Left ventricle myocardium inferior (tissue), 1 donor: Measurements from ENCODE around the gene EHHADH. TPM values are rescaled to one million over a fixed set of nuclear protein-coding genes. Genes with fewer than 3 reads are reported as not detected.
A peak's percentile ranks its signal among the peaks of the same experiment; 100 is the strongest.
"Not testable (repeated sequence)": the region's sequence is repeated elsewhere in the genome, so short reads cannot be mapped to it uniquely, and the experiment has no call there.

Experiments
- DNase-seq: peaks from one replicate; pipeline ENCODE4 v3.0.0-alpha.2; 2020
- H3K27ac ChIP-seq: fragments of 200-600 bp; replicated peaks from 2 replicates; pipeline ENCODE4 v1.8.0; 2021
- H3K27me3 ChIP-seq: fragments of 200-600 bp; 2 replicates; pipeline ENCODE4 v1.8.0; 2021; ENCODE audit warnings: low read depth
- H3K36me3 ChIP-seq: fragments of 200-600 bp; 2 replicates; pipeline ENCODE4 v1.8.0; 2021
- H3K4me1 ChIP-seq: fragments of 200-600 bp; 2 replicates; pipeline ENCODE4 v1.8.0; 2021
- H3K4me3 ChIP-seq: fragments of 200-600 bp; 2 replicates; pipeline ENCODE4 v1.8.0; 2021; ENCODE audit warnings: mild to moderate bottlenecking, moderate library complexity
- H3K9me3 ChIP-seq: fragments of 200-600 bp; replicated peaks from 2 replicates; pipeline ENCODE4 v1.8.0; 2021
- intact Hi-C: fragments of 100-400 bp; cut with micrococcal nuclease; formaldehyde crosslinking; loops from one replicate; pipeline ENCODE4 v1.11.0; 2022
- total RNA-seq: library from RNA; stranded (reverse); fragmentation: NEBNext Ultra II Directional; extraction: Animal tissue kit (Norgen Biotek cat#: 25700); gene quantifications from one replicate; pipeline ENCODE4 v1.2.1, GENCODE V29; 2021
- TF ChIP-seq, protein P1 (sequence below): fragments of 200-600 bp; IDR thresholded peaks from 2 replicates; pipeline ENCODE4 v1.8.0; 2021; ENCODE audit warnings: antibody characterized with exemption, mild to moderate bottlenecking, borderline replicate concordance
- donor health status: DM: no; HTN: yes; CAD: no; lungs with severe emphysema.

Gene EHHADH
- total RNA-seq, 1 donor from 2014 or later, result 20.1 TPM

DNA sequence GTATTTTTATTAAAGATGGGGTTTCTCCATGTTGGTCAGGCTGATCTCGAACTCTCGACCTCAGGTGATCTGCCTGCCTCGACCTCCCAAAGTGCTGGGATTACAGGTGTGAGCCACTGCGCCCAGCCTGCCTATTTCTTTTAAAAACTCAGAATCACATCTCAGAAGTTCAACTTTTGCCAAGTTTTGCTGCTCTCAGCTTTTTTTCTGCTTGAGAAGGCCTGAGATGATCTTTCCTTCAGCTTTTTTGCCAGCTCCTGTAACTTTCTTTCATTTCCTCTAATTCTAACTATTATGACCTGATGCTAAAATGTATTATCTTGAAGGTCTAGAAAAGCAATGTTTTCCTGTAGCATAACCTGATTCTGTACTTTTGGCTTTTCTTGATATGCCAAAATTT is 9.6 kb upstream of the EHHADH start:
- Histone ChIP-seq H3K4me1 (no peaks in the 10 kb centered on the region), H3K9me3 (peaks cover 6% of the 10 kb centered on the region), H3K36me3 (no peaks in the 10 kb centered on the region), H3K4me3 (no peak overlapping the region), H3K27me3 (peaks cover 36% of the 10 kb centered on the region), H3K27ac (no peak overlapping the region)
- DNase-seq, result no peak
- TF ChIP-seq, protein P1, sequence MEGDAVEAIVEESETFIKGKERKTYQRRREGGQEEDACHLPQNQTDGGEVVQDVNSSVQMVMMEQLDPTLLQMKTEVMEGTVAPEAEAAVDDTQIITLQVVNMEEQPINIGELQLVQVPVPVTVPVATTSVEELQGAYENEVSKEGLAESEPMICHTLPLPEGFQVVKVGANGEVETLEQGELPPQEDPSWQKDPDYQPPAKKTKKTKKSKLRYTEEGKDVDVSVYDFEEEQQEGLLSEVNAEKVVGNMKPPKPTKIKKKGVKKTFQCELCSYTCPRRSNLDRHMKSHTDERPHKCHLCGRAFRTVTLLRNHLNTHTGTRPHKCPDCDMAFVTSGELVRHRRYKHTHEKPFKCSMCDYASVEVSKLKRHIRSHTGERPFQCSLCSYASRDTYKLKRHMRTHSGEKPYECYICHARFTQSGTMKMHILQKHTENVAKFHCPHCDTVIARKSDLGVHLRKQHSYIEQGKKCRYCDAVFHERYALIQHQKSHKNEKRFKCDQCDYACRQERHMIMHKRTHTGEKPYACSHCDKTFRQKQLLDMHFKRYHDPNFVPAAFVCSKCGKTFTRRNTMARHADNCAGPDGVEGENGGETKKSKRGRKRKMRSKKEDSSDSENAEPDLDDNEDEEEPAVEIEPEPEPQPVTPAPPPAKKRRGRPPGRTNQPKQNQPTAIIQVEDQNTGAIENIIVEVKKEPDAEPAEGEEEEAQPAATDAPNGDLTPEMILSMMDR, result no peak
- intact Hi-C loops, result no loop called here

DNA sequence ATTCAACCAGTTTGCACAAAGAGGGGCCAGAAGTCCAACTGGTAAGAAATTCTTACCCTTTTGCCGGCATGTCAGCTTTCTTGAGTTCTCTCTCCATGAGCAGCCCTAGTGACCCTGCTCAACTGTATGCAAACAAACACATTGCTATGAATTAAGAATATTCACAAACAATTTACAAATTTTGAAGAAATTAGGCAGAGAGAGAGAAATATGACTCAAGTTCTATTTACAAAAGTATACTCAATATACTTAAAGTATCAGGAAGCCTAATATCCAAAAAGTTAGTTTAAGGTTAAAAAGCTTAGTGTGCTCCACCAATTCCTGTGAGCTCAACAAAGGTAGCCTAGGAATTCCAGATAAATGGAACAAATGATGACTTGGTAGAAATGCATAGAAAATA is 3.5 kb upstream of the EHHADH start:
- TF ChIP-seq, protein P1, result no peak
- Histone ChIP-seq H3K9me3 (peaks cover 13% of the 10 kb centered on the region), H3K36me3 (no peaks in the 10 kb centered on the region), H3K4me1 (peaks cover 11% of the 10 kb centered on the region), H3K27ac (no peak overlapping the region), H3K27me3 (no peaks in the 10 kb centered on the region), H3K4me3 (no peak overlapping the region)
- intact Hi-C loops, result no loop called here
- DNase-seq, result no peak

DNA sequence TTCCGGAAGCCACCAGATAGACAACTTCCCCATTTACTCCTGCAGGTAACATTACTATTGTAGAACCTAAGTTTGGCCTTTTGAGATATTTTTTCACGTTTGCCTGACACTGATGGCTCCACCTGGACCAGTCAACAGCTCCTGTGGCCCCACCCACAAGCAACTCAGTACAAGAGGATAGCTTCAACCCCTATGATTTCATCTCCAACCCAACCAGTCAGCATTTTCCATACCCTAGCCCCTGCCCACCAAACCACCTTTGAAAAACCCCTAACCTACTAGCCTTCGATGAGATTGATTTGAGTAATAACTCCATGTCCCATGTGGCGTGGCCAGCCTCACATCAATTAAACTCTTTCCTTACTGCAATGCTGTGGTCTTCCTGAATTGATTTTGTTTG is 950 bp upstream of the EHHADH start:
- Histone ChIP-seq H3K27me3 (no peaks in the 10 kb centered on the region), H3K27ac (no peak overlapping the region), H3K36me3 (no peaks in the 10 kb centered on the region), H3K9me3 (peaks cover 8% of the 10 kb centered on the region), H3K4me3 (no peak overlapping the region), H3K4me1 (peaks cover 11% of the 10 kb centered on the region)
- intact Hi-C loops, result no loop called here
- DNase-seq, result no peak
- TF ChIP-seq, protein P1, result no peak

DNA sequence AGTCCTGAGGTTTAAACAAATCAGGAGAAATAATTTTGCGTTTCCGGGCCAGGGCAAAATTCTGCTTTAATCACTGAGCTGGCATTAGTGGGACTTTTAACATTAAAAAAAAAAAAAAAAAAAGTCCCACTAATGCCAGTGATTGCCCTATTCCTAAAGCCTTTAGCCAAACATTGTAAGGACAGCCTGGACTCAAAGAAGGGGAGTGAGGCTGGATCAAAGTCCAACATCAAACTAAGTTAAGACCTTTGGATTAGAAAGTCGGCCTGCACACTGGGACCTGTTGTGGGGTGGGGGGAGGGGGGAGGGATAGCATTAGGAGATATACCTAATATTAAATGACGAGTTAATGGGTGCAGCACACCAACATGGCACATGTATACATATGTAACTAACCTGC is 716 bp downstream of the EHHADH start:
- Histone ChIP-seq H3K4me1 (peaks cover 11% of the 10 kb centered on the region), H3K4me3 (peak overlapping the region; percentile 77)
- H3K27ac ChIP-seq, DNase-seq, intact Hi-C loops, H3K9me3 ChIP-seq, H3K36me3 ChIP-seq, H3K27me3 ChIP-seq: not testable (repeated sequence)

DNA sequence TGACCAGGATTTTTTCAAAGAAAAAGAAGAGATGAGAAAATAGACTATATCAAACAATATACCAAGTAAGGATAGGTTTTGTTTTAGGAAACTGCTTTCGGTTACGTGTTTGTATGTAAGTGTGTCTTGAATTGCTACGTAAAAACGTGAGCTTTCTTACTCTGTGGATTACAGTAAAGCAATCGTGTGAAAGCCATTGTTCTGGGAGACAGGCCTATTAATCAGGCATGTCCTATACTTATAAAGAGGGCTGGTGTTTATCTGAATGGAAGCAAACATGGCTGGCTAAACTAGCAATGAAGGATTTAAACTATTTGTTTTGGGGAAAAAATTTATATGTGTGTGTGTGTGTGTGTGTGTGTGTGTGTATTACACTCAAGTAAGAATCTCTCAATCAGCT is 2.6 kb downstream of the EHHADH start:
- Histone ChIP-seq H3K27me3 (no peaks in the 10 kb centered on the region), H3K4me3 (no peak overlapping the region), H3K9me3 (no peaks in the 10 kb centered on the region), H3K4me1 (peaks cover 11% of the 10 kb centered on the region), H3K36me3 (peaks cover 17% of the 10 kb centered on the region), H3K27ac (no peak overlapping the region)
- DNase-seq, result no peak
- intact Hi-C loops, result no loop called here
- TF ChIP-seq, protein P1, result no peak

DNA sequence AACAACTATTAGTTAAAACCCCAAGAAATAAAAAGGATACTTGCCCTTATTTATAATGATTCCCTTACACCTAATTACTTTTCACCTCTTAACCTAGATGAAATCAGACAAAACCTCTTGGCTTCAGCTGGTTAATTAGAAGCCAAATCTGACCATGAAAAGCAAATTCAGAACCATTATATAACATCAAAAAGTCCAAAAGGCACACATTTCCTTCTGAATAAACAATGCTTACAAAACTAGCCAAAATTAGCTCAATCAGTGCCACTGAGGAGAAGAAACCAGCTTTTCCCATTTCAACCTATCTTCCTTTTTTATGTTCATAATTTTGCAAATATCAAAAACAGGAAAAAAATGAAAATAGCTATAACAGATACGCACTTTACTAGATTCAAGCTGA is 3.2 kb downstream of the EHHADH start:
- intact Hi-C loops, result no loop called here
- H3K27me3 ChIP-seq, result no peaks in the 10 kb centered on the region
- no peak overlapping the region for H3K4me3 ChIP-seq
- TF ChIP-seq, protein P1, result no peak
- no peaks in the 10 kb centered on the region for H3K9me3 ChIP-seq
- no peak for DNase-seq
- peaks cover 11% of the 10 kb centered on the region for H3K4me1 ChIP-seq
- peaks cover 24% of the 10 kb centered on the region for H3K36me3 ChIP-seq
- no peak overlapping the region for H3K27ac ChIP-seq
